ENCODE results near the gene HOXC12.

DNA sequence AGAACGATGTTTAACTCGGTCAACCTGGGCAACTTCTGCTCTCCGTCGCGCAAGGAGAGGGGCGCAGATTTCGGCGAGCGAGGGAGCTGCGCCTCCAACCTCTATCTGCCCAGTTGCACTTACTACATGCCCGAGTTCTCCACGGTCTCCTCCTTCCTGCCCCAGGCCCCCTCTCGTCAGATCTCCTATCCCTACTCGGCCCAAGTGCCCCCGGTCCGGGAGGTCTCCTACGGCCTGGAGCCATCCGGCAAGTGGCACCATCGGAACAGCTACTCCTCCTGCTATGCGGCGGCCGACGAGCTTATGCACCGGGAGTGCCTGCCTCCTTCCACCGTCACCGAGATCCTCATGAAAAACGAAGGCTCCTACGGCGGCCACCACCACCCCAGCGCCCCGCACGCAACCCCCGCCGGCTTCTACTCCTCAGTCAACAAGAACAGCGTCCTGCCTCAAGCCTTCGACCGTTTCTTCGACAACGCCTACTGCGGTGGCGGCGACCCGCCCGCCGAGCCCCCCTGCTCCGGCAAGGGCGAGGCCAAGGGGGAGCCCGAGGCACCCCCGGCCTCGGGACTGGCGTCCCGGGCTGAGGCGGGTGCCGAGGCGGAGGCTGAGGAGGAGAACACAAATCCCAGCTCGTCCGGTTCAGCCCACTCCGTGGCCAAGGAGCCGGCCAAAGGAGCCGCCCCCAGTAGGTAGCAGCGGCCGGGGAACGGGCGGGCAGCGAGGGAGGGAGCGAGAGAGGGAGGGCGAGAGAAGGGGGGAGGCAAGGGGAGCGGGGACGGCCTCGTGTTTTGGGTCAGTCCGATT is 18.7 kb downstream of the HOXC12 start:
- TF ChIP-seq, protein P1, sequence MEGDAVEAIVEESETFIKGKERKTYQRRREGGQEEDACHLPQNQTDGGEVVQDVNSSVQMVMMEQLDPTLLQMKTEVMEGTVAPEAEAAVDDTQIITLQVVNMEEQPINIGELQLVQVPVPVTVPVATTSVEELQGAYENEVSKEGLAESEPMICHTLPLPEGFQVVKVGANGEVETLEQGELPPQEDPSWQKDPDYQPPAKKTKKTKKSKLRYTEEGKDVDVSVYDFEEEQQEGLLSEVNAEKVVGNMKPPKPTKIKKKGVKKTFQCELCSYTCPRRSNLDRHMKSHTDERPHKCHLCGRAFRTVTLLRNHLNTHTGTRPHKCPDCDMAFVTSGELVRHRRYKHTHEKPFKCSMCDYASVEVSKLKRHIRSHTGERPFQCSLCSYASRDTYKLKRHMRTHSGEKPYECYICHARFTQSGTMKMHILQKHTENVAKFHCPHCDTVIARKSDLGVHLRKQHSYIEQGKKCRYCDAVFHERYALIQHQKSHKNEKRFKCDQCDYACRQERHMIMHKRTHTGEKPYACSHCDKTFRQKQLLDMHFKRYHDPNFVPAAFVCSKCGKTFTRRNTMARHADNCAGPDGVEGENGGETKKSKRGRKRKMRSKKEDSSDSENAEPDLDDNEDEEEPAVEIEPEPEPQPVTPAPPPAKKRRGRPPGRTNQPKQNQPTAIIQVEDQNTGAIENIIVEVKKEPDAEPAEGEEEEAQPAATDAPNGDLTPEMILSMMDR (IDR thresholded peaks at IDR 0.05; ENCODE audit: low read depth, low read length, missing input control) = no peak
- TF ChIP-seq, protein P2, sequence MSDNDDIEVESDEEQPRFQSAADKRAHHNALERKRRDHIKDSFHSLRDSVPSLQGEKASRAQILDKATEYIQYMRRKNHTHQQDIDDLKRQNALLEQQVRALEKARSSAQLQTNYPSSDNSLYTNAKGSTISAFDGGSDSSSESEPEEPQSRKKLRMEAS (IDR thresholded peaks at IDR 0.05) = no peak
- TF ChIP-seq, protein P3, sequence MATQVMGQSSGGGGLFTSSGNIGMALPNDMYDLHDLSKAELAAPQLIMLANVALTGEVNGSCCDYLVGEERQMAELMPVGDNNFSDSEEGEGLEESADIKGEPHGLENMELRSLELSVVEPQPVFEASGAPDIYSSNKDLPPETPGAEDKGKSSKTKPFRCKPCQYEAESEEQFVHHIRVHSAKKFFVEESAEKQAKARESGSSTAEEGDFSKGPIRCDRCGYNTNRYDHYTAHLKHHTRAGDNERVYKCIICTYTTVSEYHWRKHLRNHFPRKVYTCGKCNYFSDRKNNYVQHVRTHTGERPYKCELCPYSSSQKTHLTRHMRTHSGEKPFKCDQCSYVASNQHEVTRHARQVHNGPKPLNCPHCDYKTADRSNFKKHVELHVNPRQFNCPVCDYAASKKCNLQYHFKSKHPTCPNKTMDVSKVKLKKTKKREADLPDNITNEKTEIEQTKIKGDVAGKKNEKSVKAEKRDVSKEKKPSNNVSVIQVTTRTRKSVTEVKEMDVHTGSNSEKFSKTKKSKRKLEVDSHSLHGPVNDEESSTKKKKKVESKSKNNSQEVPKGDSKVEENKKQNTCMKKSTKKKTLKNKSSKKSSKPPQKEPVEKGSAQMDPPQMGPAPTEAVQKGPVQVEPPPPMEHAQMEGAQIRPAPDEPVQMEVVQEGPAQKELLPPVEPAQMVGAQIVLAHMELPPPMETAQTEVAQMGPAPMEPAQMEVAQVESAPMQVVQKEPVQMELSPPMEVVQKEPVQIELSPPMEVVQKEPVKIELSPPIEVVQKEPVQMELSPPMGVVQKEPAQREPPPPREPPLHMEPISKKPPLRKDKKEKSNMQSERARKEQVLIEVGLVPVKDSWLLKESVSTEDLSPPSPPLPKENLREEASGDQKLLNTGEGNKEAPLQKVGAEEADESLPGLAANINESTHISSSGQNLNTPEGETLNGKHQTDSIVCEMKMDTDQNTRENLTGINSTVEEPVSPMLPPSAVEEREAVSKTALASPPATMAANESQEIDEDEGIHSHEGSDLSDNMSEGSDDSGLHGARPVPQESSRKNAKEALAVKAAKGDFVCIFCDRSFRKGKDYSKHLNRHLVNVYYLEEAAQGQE (IDR thresholded peaks at IDR 0.05) = no peak
- TF ChIP-seq RAD21 (IDR thresholded peaks at IDR 0.05) (no peak), JUND (IDR thresholded peaks at IDR 0.05) (no peak), GABPA (IDR thresholded peaks at IDR 0.05 in 1 of 2, conservative IDR thresholded peaks at IDR 0.05 in 1 of 2) (no peak), TAF1 (conservative IDR thresholded peaks at IDR 0.05) (no peak), HNF4G (IDR thresholded peaks at IDR 0.05) (no peak), EGR1 (IDR thresholded peaks at IDR 0.05; ENCODE audit: low read depth in 2 of 2) (no peak)

All from liver (tissue), 3 donors.